HG02943 (cell line): ENCODE measurements around the gene PCDHGC3.
"Not testable (repeated sequence)": the region's sequence is repeated elsewhere in the genome, so short reads cannot be mapped to it uniquely, and the experiment has no call there.

ENCODE experiments used
- ATAC-seq: cut with Tn5 transposase; IDR thresholded peaks from one replicate; pipeline ENCODE4 v1.9.1; 2021; ENCODE audit warnings: mild to moderate bottlenecking, low read depth, moderate library complexity; ENCODE audit not compliant: unreplicated experiment

PCDHGC3 gene

DNA sequence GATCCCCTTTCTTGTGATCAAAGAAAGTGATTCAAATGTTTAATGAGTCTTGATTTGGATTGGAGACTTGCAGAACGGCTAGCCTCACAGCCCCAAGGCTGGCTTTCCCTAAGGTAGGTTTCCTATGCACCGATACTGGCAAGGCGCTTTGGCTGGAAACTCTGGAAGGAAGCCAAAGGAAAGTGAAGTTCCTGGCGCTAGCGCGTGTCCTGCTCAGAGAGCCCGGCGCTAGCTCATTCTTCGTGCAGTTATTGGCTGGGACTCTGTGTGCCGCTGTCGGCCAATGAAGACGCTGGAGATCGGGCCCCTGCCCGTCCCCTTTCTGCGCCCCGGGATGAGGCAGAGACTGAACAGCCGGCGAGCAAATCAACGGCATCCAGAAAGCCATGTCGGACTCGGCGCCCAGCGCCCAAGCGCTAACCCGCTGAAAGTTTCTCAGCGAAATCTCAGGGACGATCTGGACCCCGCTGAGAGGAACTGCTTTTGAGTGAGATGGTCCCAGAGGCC is at the start of gene PCDHGC3:
PCDHGC3 (plus strand) TSS at position 342 of the 507 bp plus-strand sequence; CDS start at position 493, 151 bp downstream.
- ATAC-seq: peak; percentile 67

- ATAC-seq: no peak
Observed at GRCh38 chr5:141427783-141428426, 47.9 kb upstream of the PCDHGC3 start.

GRCh38 chr5:141430332-141431113 is 45.2 kb upstream of the PCDHGC3 start, which contains the start of gene PCDHGA12:
Gene PCDHGA12 (plus strand): TSS chr5:141430507. CDS start chr5:141430760, 253 bp downstream.
- peak; percentile 66 for ATAC-seq

DNA sequence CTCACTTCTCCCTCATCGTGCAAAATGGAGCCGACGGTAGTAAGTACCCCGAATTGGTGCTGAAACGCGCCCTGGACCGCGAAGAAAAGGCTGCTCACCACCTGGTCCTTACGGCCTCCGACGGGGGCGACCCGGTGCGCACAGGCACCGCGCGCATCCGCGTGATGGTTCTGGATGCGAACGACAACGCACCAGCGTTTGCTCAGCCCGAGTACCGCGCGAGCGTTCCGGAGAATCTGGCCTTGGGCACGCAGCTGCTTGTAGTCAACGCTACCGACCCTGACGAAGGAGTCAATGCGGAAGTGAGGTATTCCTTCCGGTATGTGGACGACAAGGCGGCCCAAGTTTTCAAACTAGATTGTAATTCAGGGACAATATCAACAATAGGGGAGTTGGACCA is 44.5 kb upstream of the PCDHGC3 start:
- peak; percentile 42 for ATAC-seq

- not testable (repeated sequence) for ATAC-seq
Observed at GRCh38 chr5:141432308-141432707, 43.5 kb upstream of the PCDHGC3 start.

DNA sequence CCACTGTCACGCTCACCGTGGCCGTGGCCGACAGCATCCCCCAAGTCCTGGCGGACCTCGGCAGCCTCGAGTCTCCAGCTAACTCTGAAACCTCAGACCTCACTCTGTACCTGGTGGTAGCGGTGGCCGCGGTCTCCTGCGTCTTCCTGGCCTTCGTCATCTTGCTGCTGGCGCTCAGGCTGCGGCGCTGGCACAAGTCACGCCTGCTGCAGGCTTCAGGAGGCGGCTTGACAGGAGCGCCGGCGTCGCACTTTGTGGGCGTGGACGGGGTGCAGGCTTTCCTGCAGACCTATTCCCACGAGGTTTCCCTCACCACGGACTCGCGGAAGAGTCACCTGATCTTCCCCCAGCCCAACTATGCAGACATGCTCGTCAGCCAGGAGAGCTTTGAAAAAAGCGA is 43.0 kb upstream of the PCDHGC3 start:
- ATAC-seq: not testable (repeated sequence)

- ATAC-seq: no peak
Observed at GRCh38 chr5:141434006-141434405, 41.8 kb upstream of the PCDHGC3 start.

DNA sequence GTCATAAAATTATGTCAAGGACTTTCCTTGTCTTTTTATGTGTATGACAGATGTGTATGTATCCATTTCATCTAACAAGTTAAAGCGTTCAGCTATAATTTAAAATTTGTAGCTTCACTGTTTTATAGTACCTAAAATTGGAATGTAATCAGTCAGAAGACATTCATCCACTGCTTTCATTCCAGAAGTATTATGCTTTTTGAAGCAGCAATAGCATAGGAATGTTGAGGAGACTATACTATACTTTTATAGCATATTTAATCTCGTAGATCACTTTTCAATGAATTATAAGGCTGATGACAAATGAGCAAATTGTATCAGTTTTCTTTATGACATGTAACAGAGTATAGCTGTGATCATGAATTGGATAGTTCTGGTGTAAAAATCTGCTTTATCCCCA is 38.5 kb upstream of the PCDHGC3 start:
- ATAC-seq: no peak

DNA sequence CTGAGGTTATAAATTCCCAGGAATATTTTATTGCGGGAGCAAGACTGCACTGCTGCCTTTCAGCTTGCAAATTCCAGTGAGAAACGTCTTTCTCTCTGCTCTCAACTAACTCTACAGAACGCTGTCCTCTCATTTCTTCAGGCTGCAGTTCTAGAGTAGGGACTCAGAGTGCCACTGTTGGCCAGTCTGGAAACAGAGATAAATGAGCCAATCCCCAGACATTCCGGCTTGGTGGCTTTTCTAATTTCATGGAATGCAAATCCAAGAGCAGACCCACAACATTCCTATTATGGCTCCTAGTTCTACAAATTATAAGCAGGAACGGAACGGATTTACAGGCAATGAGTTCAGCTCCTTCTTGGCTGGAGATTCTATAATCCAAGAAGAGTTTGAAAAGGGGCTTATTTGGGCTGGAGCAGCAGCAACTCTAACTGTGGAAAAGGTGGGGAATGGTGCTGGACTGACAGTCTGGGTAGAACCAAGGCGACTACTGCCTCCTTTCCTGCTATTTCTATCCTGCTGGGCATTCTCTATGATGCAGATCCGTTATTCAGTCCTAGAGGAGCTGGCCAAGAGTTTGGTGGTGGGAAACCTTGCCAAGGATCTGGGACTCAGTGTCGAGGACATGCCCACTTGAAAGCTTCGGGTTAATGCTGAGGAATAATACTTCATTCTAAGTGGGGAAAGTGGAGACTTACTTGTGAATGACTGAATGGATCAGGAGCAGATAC is 36.2 kb upstream of the PCDHGC3 start:
- ATAC-seq: no peak

GRCh38 chr5:141440341-141440740 is 35.4 kb upstream of the PCDHGC3 start:
- no peak for ATAC-seq

DNA sequence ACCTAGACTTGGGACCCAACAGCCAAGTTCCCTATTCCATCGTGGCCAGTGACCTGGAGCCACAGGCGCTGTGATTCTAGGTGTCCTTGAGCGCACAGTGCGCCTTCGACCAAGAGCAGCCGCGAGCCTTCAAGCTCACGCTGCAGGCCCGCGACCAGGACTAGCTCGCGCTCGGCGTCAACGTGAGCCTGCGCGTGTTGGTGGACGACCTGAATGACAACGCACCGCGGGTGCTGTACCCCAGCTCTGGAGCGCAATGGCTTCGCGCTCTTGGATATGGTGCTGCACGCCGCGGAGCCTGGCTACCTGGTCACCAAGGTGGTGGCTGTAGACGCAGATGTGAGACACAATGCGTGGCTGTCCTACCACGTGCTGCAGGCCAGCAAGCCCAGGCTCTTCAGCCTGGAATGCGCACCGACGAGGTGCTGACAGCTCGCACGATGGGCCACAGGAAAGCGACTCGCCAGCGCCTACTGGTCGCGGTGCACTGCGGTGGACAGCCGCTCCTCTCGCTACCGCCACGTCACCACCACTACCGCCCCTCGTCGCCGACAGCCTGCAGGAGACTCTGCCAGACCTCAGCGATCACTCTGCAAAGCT is 34.1 kb upstream of the PCDHGC3 start:
- ATAC-seq: no peak

DNA sequence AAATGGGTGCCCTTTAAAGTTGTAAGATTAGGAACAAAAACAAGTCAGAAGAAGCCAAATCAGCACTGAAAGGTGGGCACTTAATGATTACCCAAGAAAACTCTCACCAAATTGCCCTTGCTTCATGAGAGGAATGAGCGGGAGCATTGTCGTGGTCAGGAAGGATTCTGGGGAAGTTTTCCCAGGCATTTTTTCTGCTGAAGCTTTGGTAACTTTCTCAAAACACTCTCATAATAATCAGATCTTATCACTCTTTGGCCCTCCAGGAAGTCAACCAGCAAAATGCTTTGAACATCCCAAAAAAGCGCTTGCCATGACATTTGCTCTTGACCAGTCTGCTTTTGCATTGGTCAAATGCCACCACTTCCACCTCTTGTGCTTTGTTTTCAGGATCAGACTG is 10.4 kb upstream of the PCDHGC3 start:
- no peak for ATAC-seq

- peak; percentile 35 for ATAC-seq
Observed at GRCh38 chr5:141476132-141476911, 556 bp downstream of the PCDHGC3 start.

GRCh38 chr5:141477044-141477575 is 1.3 kb downstream of the PCDHGC3 start:
- ATAC-seq: no peak

DNA sequence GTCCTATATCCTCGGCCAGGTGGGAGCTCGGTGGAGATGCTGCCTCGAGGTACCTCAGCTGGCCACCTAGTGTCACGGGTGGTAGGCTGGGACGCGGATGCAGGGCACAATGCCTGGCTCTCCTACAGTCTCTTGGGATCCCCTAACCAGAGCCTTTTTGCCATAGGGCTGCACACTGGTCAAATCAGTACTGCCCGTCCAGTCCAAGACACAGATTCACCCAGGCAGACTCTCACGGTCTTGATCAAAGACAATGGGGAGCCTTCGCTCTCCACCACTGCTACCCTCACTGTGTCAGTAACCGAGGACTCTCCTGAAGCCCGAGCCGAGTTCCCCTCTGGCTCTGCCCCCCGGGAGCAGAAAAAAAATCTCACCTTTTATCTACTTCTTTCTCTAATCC is 2.0 kb downstream of the PCDHGC3 start:
- no peak for ATAC-seq

DNA sequence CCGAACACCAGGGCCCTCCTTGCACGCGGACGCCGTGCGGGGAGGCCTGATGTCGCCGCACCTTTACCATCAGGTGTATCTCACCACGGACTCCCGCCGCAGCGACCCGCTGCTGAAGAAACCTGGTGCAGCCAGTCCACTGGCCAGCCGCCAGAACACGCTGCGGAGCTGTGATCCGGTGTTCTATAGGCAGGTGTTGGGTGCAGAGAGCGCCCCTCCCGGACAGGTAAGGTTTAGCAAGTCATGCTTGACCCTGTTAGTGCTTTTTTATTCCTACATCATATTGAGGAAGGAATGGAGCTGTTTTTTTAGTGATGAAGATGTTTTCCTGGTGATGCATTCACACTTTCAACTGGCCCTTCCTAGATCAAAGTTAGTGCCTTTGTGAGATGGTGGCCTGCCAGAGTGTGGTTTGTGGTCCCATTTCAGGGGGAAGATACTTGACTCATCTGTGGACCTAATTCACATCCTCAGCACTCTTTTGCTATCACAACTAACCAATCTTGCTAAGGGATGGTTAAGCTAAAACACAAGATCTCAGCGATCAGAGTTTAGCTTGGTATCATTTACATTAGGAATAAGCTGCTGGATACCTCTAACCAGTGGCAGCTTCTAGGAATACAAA is 2.7 kb downstream of the PCDHGC3 start:
- ATAC-seq: no peak

GRCh38 chr5:141479776-141480175 is 4.0 kb downstream of the PCDHGC3 start:
- ATAC-seq: no peak

DNA sequence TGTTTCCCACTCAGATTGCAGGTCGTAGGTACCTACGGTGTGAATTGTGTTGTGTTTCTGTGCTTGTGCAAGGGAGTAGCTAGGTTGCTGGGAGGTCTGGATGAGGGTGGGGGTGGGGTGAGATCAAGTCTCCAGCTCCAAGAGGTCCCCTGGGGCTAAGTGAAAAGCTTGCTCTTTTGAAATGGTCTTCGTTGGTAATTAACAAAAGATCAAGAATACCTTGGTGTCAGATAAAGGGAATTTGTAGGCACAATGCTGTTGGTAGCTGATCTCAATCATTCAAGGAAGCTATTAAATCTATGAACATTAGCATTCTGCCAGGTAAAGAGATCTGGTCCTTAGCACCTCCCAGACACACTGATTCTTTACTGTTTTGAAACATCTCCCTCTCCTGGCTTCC is 8.1 kb downstream of the PCDHGC3 start:
- no peak for ATAC-seq

DNA sequence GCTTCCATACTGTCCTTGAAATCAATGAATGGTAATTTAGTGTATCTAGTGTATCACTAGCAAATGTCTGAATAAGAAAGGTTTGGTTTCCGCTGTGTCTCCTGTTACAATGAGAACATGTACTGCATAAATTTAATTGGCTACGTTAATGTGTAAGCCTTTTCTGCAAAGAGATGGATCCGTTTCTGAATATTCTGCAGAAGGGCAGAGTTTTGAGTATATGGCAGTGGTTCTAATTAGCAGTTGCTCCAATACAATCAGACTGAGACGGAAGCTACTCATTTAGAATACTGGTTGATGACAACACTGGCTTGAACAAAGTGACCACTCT is 8.5 kb downstream of the PCDHGC3 start:
- no peak for ATAC-seq
